ENCODE results near the gene MTHFD1L.

Gene MTHFD1L

DNA sequence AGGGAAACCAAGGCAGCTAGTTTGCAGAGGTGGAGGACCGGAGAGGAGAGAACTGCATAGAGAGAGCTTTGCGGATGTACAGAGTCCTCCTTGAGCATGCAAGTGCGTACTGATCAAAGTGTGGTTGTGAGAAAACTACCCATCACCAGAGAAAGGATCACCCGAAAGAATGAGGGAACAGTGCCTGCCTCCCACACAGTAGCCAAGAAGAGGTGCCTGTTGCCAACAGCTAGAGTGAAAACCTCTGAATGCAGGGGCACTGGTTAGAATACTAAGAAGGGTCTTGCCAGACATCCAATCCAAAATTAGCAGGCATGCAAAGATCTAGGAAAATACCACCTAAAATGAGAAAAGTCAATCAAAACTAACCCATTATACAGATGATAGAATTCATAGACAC is 207.6 kb downstream of the MTHFD1L start:
- TF ChIP-seq ARNT (IDR thresholded peaks at IDR 0.05) = no peak
- no peak for TF ChIP-seq BHLHE40 (IDR thresholded peaks at IDR 0.05; ENCODE audit: borderline replicate concordance)
- ChIA-PET POLR2A (no interaction called here), CTCF (no interaction called here)
- no peak for DNase-seq (ENCODE audit: extremely low spot score)

DNA sequence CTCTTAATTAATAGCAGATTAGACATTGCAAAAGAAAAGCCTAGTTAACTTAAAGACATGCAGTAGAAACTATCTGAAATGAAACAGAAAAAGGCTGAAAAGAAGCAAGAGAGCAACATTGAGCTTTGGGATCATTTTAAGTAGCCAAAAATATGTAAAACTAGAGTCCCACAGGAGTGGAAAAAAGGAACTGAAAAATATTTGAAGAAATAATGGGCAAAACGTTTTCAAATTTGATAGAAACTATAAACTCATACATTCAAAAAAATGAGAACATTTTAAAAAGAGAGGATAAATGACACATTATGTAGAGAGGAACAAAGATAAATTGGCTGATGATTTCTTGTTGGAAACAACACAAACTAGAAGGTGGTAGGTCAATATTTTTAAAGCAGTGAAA is 208.2 kb downstream of the MTHFD1L start:
- TF ChIP-seq NFRKB (IDR thresholded peaks at IDR 0.05) = no peak
- no peak for TF ChIP-seq FOXA1 (IDR thresholded peaks at IDR 0.05)
- no peak for TF ChIP-seq BHLHE40 (IDR thresholded peaks at IDR 0.05; ENCODE audit: borderline replicate concordance)
- no peak for TF ChIP-seq CTBP1 (IDR thresholded peaks at IDR 0.05; ENCODE audit: borderline replicate concordance)
- no peak for TF ChIP-seq ELF4 (IDR thresholded peaks at IDR 0.05)
- TF ChIP-seq PKNOX1 (IDR thresholded peaks at IDR 0.05) = no peak
- no peak for TF ChIP-seq ZNF384 (IDR thresholded peaks at IDR 0.05)
- no peak for TF ChIP-seq LEF1 (IDR thresholded peaks at IDR 0.05; ENCODE audit: borderline replicate concordance)
- no peak for TF ChIP-seq L3MBTL2 (conservative IDR thresholded peaks at IDR 0.05)
- no peak for TF ChIP-seq SP1 (IDR thresholded peaks at IDR 0.05)
- TF ChIP-seq SUZ12 (IDR thresholded peaks at IDR 0.05) = no peak
- no peak for TF ChIP-seq FOXM1 (IDR thresholded peaks at IDR 0.05; ENCODE audit: borderline replicate concordance)
- TF ChIP-seq TARDBP (IDR thresholded peaks at IDR 0.05) = no peak
- no peak for TF ChIP-seq FOXK2 (IDR thresholded peaks at IDR 0.05)
- ChIA-PET CTCF (interaction anchor here (1.0 kb wide), 1 partner anchor 12 kb away, joined by 13 read pairs; no protein-coding TSS in a partner anchor), POLR2A (no interaction called here)
- DNase-seq (ENCODE audit: extremely low spot score) = no peak

- CTCF ChIA-PET = no interaction called here
- DNase-seq (ENCODE audit: extremely low spot score) = no peak
- POLR2A ChIA-PET = no interaction called here
- TF ChIP-seq FOXM1 (IDR thresholded peaks at IDR 0.05; ENCODE audit: borderline replicate concordance) = no peak
- TF ChIP-seq SP1 (IDR thresholded peaks at IDR 0.05) = no peak
- no peak for TF ChIP-seq ZNF384 (IDR thresholded peaks at IDR 0.05)
- no peak for TF ChIP-seq ELF4 (IDR thresholded peaks at IDR 0.05)
- no peak for TF ChIP-seq SUZ12 (IDR thresholded peaks at IDR 0.05)
- TF ChIP-seq FOXK2 (IDR thresholded peaks at IDR 0.05) = no peak
- TF ChIP-seq LEF1 (IDR thresholded peaks at IDR 0.05; ENCODE audit: borderline replicate concordance) = no peak
- no peak for TF ChIP-seq HDGF (IDR thresholded peaks at IDR 0.05; ENCODE audit: borderline replicate concordance)
- TF ChIP-seq NFRKB (IDR thresholded peaks at IDR 0.05) = no peak
- no peak for TF ChIP-seq CTBP1 (IDR thresholded peaks at IDR 0.05; ENCODE audit: borderline replicate concordance)
- no peak for TF ChIP-seq FOXA1 (IDR thresholded peaks at IDR 0.05)
- no peak for TF ChIP-seq BHLHE40 (IDR thresholded peaks at IDR 0.05; ENCODE audit: borderline replicate concordance)
- no peak for TF ChIP-seq PKNOX1 (IDR thresholded peaks at IDR 0.05)
- TF ChIP-seq TARDBP (IDR thresholded peaks at IDR 0.05) = no peak
- no peak for TF ChIP-seq L3MBTL2 (conservative IDR thresholded peaks at IDR 0.05)
- no peak for TF ChIP-seq ARNT (IDR thresholded peaks at IDR 0.05)
Observed at GRCh38 chr6:151075005-151075404, 209.5 kb downstream of the MTHFD1L start.

DNA sequence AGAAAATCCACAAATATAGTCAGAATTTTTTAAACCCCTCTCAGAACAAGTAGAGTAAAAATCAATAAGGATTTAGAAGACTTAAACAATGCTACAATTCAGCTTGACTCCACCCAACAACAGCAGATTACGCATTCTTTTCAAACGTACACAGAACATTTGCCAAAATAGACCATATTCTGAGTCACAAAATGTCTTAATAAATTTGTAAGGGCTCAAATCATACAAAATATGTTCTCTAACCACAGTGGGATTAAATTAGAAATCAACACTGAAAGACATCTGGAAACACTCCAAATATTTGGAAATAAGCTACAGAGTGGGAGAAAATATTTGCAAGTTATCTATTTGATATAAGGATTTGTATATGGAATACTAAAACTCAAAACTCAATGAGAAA is 210.0 kb downstream of the MTHFD1L start:
- POLR2A ChIA-PET = no interaction called here
- TF ChIP-seq FOXA1 (IDR thresholded peaks at IDR 0.05) (no peak), ZNF384 (IDR thresholded peaks at IDR 0.05) (no peak), ARNT (IDR thresholded peaks at IDR 0.05) (no peak), FOXK2 (IDR thresholded peaks at IDR 0.05) (no peak), SUZ12 (IDR thresholded peaks at IDR 0.05) (no peak), ELF4 (IDR thresholded peaks at IDR 0.05) (no peak), SP1 (IDR thresholded peaks at IDR 0.05) (no peak), HDGF (IDR thresholded peaks at IDR 0.05; ENCODE audit: borderline replicate concordance) (no peak), TARDBP (IDR thresholded peaks at IDR 0.05) (no peak), NFRKB (IDR thresholded peaks at IDR 0.05) (no peak), L3MBTL2 (conservative IDR thresholded peaks at IDR 0.05) (no peak), BHLHE40 (IDR thresholded peaks at IDR 0.05; ENCODE audit: borderline replicate concordance) (no peak), LEF1 (IDR thresholded peaks at IDR 0.05; ENCODE audit: borderline replicate concordance) (no peak), CTBP1 (IDR thresholded peaks at IDR 0.05; ENCODE audit: borderline replicate concordance) (no peak), FOXM1 (IDR thresholded peaks at IDR 0.05; ENCODE audit: borderline replicate concordance) (no peak), PKNOX1 (IDR thresholded peaks at IDR 0.05) (no peak)
- no peak for DNase-seq (ENCODE audit: extremely low spot score)
- CTCF ChIA-PET = interaction anchor here (0.5 kb wide), 1 partner anchor 8 kb away, joined by 4 read pairs; no protein-coding TSS in a partner anchor

GRCh38 chr6:151075930-151076555 is 210.5 kb downstream of the MTHFD1L start:
- no peak for DNase-seq (ENCODE audit: extremely low spot score)
- TF ChIP-seq PKNOX1 (IDR thresholded peaks at IDR 0.05) (no peak), CTBP1 (IDR thresholded peaks at IDR 0.05; ENCODE audit: borderline replicate concordance) (no peak), TARDBP (IDR thresholded peaks at IDR 0.05) (no peak), ARNT (IDR thresholded peaks at IDR 0.05) (no peak), SUZ12 (IDR thresholded peaks at IDR 0.05) (no peak), SP1 (IDR thresholded peaks at IDR 0.05) (no peak), FOXA1 (IDR thresholded peaks at IDR 0.05) (no peak), LEF1 (IDR thresholded peaks at IDR 0.05; ENCODE audit: borderline replicate concordance) (no peak), L3MBTL2 (conservative IDR thresholded peaks at IDR 0.05) (no peak), HDGF (IDR thresholded peaks at IDR 0.05; ENCODE audit: borderline replicate concordance) (no peak)
- POLR2A ChIA-PET = no interaction called here
- CTCF ChIA-PET = interaction anchor here (0.5 kb wide), 1 partner anchor 8 kb away, joined by 4 read pairs; no protein-coding TSS in a partner anchor
